ENCODE results near the gene NOP56. TPM values are rescaled to one million over a fixed set of nuclear protein-coding genes. Genes with fewer than 3 reads are reported as not detected.

NOP56 gene
- total and polyA plus RNA-seq, 9 of the 15 experiments (the other 6 are each of a cell fraction or from before 2014, with no cell fraction given) = 295 to 697 (median 439) TPM

DNA sequence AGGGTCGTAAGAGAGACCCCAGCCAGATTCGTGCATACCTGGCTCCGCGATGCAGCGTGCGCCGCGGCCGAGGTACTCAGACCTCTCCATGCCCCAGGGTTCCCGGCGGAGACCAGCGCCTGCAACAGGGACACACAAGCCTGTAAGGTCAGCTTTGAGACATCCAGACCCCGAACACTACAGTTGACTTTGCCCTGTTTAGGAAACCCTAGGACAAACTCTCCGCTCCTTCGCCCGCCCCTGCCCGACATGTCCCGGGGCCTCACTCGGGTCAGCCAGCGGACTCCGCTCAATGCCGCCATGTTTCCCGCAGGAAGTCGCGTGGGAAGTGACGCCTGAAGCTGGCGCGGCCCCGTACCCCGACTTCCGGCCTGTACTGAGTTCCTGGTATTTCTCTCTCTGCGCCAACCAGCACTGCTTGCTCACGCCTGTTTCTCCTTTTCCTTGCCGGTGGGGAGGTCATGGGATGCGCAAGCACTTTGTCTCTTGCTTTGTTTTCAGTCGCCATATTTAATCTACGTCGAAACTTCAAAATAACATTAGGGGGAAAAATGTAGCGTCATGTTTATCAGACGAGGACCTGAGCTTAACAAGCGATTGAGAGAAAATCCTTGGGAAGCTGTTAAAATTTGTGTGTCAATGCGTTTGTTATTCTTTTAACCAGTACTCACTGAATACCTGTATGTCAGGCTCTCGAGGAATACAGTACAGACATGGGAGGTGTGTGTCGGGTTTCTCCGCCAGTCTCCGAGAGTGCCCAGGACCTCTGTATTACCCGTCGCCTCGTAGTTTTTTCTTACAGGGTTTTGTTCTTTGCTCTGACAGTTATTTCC is 11.7 kb downstream of the NOP56 start, which contains the start of gene IDH3B (continued):
- TF ChIP-seq CTCF (IDR thresholded peaks at IDR 0.05 in 2 of 3, conservative IDR thresholded peaks at IDR 0.05 in 1 of 3; ENCODE audit: insufficient read depth in 2 of 3, low read depth in 1 of 3, low read length in 3 of 3) (no peak), ZNF324 (CRISPR knock-in tag; IDR thresholded peaks at IDR 0.05) (no peak), ZNF449 (CRISPR knock-in tag; IDR thresholded peaks at IDR 0.05) (no peak), ZNF79 (CRISPR knock-in tag; IDR thresholded peaks at IDR 0.05; ENCODE audit: low read depth) (no peak), PHTF2 (CRISPR knock-in tag; IDR thresholded peaks at IDR 0.05) (no peak), ELF2 (CRISPR knock-in tag; IDR thresholded peaks at IDR 0.05) (peak; percentile 76), ELF1 (tag; IDR thresholded peaks at IDR 0.05) (peak; percentile 92), NEUROD1 (IDR thresholded peaks at IDR 0.05; ENCODE audit: borderline replicate concordance, low read depth, low read length, partially characterized antibody) (no peak), IFI16 (CRISPR knock-in tag; IDR thresholded peaks at IDR 0.05) (no peak), MLX (CRISPR knock-in tag; conservative IDR thresholded peaks at IDR 0.05) (no peak), ESRRA (IDR thresholded peaks at IDR 0.05; ENCODE audit: borderline replicate concordance, low read depth) (peak; percentile 83), ZNF77 (CRISPR knock-in tag; IDR thresholded peaks at IDR 0.05) (no peak), KAT2B (IDR thresholded peaks at IDR 0.05; ENCODE audit: low read depth, low read length) (no peak), NFYB (IDR thresholded peaks at IDR 0.05; ENCODE audit: extremely low read depth, insufficient read length) (no peak), PYGO2 (tag; IDR thresholded peaks at IDR 0.05) (no peak), THRB (CRISPR knock-in tag; conservative IDR thresholded peaks at IDR 0.05) (no peak), NBN (IDR thresholded peaks at IDR 0.05; ENCODE audit: low read depth) (0 out of 2 replicates have a peak, but pooled peaks have one; percentile 26), NR3C1 (CRISPR knock-in tag; IDR thresholded peaks at IDR 0.05) (no peak), KLF6 (CRISPR knock-in tag; IDR thresholded peaks at IDR 0.05; ENCODE audit: borderline replicate concordance) (no peak), ZBTB33 (CRISPR knock-in tag; IDR thresholded peaks at IDR 0.05) (peak; percentile 45; the same call in 1 of the 2 replicates), SNRNP70 (optimal IDR thresholded peaks at IDR 0.05; ENCODE audit: low read depth, low read length) (no peak)

Measured in K562 (cell line).